ENCODE measurements around the gene ZNF264. TPM values are rescaled to one million over a fixed set of nuclear protein-coding genes. Genes with fewer than 3 reads are reported as not detected.

ZNF264 gene
- total and polyA plus RNA-seq, 2 of the 8 experiments (the other 6 are each of a cell fraction or from before 2014, with no cell fraction given) = 3.6 to 20.0 TPM

DNA sequence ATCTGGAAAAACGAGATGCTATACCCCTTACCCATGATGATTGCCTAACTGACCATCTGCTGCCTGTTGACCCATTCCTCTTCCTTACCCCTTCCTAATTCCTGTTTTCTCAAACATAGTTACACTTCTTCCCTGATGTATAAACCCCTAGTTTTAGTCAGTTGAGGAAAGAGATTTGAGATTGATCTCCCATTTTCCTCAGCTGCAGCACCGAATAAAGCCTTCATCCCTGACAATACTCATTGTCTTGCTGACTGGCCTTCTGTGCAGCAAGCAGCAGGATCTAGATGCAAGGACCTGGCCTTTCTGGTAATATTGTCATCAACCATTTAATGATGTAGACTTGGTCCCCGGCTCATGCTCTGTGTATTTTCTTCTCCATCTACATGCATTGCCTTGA lies 999 bp upstream of the ZNF264 start (continued):
- TF ChIP-seq KDM4A (IDR thresholded peaks at IDR 0.05; ENCODE audit: low read depth, low read length, severe bottlenecking) (no peak), SIRT6 (IDR thresholded peaks at IDR 0.05; ENCODE audit: low read length) (no peak), CHD2 (IDR thresholded peaks at IDR 0.05; ENCODE audit: low read length) (no peak), GABPA (IDR thresholded peaks at IDR 0.05; ENCODE audit: borderline replicate concordance, insufficient read depth, low read length) (no peak), RXRA (IDR thresholded peaks at IDR 0.05; ENCODE audit: insufficient read depth, low read depth, low read length) (no peak)

Measured in H1 (cell line).